Uterus (tissue), 4 donors: ENCODE results near the gene C6orf132. TPM values are rescaled to one million over a fixed set of nuclear protein-coding genes. Genes with fewer than 3 reads are reported as not detected.
"Not testable (repeated sequence)": the region's sequence is repeated elsewhere in the genome, so short reads cannot be mapped to it uniquely, and the experiment has no call there.

ENCODE experiments used
- DNase-seq, 2 donors: peaks; one replicate each; pipeline ENCODE4 v3.0.0-alpha.2; 2019 to 2020
- H3K27ac ChIP-seq, 2 donors: fragments of 200-600 bp; sonication (generic); 1 replicate in 1 of 2; 2 replicates in 1 of 2; pipeline ENCODE4 v1.5.1; 2016 to 2018
- H3K27me3 ChIP-seq, 2 donors: fragments of 200-600 bp; sonication (generic); one replicate each; pipeline ENCODE4 v1.5.1; 2018 to 2019; ENCODE audit warnings: control low read depth in 1 of 2
- H3K36me3 ChIP-seq, 2 donors: fragments of 200-600 bp; sonication (generic); one replicate each; pipeline ENCODE4 v1.5.1; 2019; ENCODE audit warnings: control low read depth in 1 of 2
- H3K4me1 ChIP-seq, 2 donors: fragments of 200-600 bp; sonication (generic); one replicate each; pipeline ENCODE4 v1.5.1; 2018 to 2019; ENCODE audit warnings: control low read depth in 1 of 2
- H3K4me3 ChIP-seq, 2 donors: fragments of 200-600 bp; sonication (generic); 1 replicate in 1 of 2; 2 replicates in 1 of 2; pipeline ENCODE4 v1.5.1; 2018 to 2019; ENCODE audit warnings: mild to moderate bottlenecking in 1 of 2
- H3K9me3 ChIP-seq, 2 donors: fragments of 200-600 bp; sonication (generic); one replicate each; pipeline ENCODE4 v1.5.1; 2019; ENCODE audit warnings: control low read depth in 1 of 2
- CTCF ChIP-seq, 4 experiments: fragments of 200-600 bp in 2 of 4; fragments of 450-650 bp in 2 of 4; sonication (generic) in 2 of 4; IDR thresholded peaks; one replicate each; pipeline ENCODE4 v1.5.1; 2016 to 2019; ENCODE audit warnings: antibody characterized with exemption in 4 of 4, mild to moderate bottlenecking in 2 of 4, moderate library complexity in 1 of 4
- POLR2A ChIP-seq, 2 donors: fragments of 450-650 bp; IDR thresholded peaks; one replicate each; pipeline ENCODE4 v1.6.1; 2016; ENCODE audit warnings: antibody characterized with exemption in 2 of 2, mild to moderate bottlenecking in 1 of 2, moderate library complexity in 1 of 2
- intact Hi-C: fragments of 100-400 bp; cut with DNase I; formaldehyde crosslinking; loops from one replicate; pipeline ENCODE4 v1.15.1; 2023; ENCODE audit warnings: low total_unique reads
- total RNA-seq, 4 donors: library from RNA; depleted of rRNA in 3 of 4; stranded (reverse); fragments of >200 nt in 3 of 4; gene quantifications; one replicate each; pipeline versions ENCODE4 v1.1.0 to v1.2.4, GENCODE V29; 2014 to 2023
- donor health status: DM: yes; HTN: yes; CAD: no.

The C6orf132 gene
- total RNA-seq, 4 donors from 2014 or later: 0.91 to 2.4 (median 1.0) TPM; not detected in 1

- H3K36me3 ChIP-seq: no peaks in the 10 kb centered on the region
- H3K4me3 ChIP-seq: no peak overlapping the region
- H3K9me3 ChIP-seq: no peaks in the 10 kb centered on the region
- intact Hi-C loops: no loop called here
- no peaks in the 10 kb centered on the region for H3K4me1 ChIP-seq
- TF ChIP-seq POLR2A (IDR thresholded peaks at IDR 0.05): no peak
- no peak for TF ChIP-seq CTCF (IDR thresholded peaks at IDR 0.05)
- H3K27me3 ChIP-seq: no peaks in the 10 kb centered on the region
- no peak for DNase-seq
- no peak overlapping the region for H3K27ac ChIP-seq
These were observed 11.5 kb upstream of the C6orf132 start for GRCh38 chr6:42153921-42154320.

DNA sequence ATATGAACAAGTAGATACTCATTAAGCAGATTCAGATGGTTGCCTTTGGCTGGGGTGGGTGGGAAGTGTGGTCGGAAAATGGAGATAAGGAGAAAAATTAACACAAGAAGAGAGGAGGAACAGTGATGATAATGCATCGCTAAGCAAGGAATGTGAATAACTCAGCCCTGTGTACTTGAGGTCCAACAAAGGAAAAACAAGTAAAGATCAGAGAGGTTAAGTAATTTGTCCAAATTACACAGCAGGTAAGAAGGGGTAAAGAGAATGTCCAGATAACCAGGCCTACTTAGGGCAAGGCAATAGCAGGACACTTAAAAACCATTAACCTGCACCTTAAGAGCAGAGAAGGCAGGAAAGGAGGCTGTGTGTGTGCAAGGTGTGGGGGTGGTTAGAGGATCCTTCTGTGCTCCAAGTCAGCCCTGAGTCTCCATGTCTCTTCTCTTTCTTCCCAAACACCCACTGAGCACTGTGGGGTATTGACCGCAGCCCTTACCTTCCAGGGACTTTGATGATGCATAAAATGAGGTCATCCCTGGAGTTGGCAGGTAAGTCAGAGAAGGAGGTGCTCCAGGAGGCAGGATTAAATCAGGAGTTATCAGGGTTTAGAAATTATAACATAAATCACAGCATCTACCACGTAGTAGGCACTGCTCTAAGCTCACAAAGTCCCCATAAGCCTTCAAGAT is 10.3 kb upstream of the C6orf132 start:
- H3K4me1 ChIP-seq, H3K36me3 ChIP-seq, H3K4me3 ChIP-seq, H3K9me3 ChIP-seq, H3K27me3 ChIP-seq, intact Hi-C loops, H3K27ac ChIP-seq, DNase-seq: not testable (repeated sequence)

DNA sequence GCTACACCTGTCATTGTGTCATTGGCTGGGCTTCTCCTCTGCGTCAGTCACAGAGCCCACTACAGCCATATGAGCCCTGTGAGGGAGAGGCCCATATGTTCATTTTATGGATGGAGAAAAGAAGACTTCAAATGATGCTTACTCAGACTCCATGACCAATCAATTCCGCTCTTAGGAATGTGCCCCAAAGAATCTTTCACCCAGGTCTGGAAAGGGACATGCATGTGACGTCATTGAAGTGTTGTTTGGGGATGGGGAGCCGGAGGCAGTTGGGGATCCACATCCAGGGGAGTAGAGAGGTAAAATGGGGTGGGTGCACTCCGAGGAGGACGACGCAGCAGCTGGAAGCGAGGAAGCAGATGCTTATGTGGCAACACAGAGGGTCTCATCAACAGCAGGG is 9.6 kb upstream of the C6orf132 start:
- no peaks in the 10 kb centered on the region for H3K9me3 ChIP-seq

DNA sequence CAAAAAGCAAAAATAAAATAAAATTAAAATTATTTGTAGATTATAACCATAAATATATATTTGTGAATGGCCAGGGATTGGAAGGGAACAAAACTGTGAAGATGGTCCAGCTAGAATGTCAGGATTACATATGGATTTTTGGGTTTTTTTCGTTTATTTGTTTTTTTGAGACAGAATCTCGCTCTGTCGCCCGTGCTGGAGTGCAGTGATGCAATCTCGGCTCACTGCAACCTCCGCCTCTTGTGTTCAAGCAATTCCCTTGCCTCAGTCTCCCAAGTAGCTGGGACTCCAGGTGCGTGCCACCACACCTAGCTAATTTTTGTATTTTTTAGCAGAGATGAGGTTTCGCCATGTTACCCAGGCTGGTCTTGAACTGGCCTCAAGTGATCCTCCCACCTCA is 7.8 kb upstream of the C6orf132 start:
- no peaks in the 10 kb centered on the region for H3K27me3 ChIP-seq
- H3K4me1 ChIP-seq: no peaks in the 10 kb centered on the region
- TF ChIP-seq CTCF (IDR thresholded peaks at IDR 0.05) (no peak), POLR2A (IDR thresholded peaks at IDR 0.05) (no peak)
- intact Hi-C loops: no loop called here
- no peak overlapping the region for H3K27ac ChIP-seq
- H3K36me3 ChIP-seq: no peaks in the 10 kb centered on the region
- H3K9me3 ChIP-seq: no peaks in the 10 kb centered on the region
- no peak overlapping the region for H3K4me3 ChIP-seq
- DNase-seq: no peak

More for the DNA sequence above, 9.6 kb upstream of the C6orf132 start:
- intact Hi-C loops: no loop called here
- Histone ChIP-seq H3K4me1 (no peaks in the 10 kb centered on the region), H3K36me3 (no peaks in the 10 kb centered on the region), H3K27ac (no peak overlapping the region), H3K27me3 (no peaks in the 10 kb centered on the region), H3K4me3 (no peak overlapping the region)
- DNase-seq: no peak
- TF ChIP-seq CTCF (IDR thresholded peaks at IDR 0.05) (no peak), POLR2A (IDR thresholded peaks at IDR 0.05) (no peak)

GRCh38 chr6:42148058-42148457 is 5.6 kb upstream of the C6orf132 start:
- Histone ChIP-seq H3K4me3 (no peak overlapping the region), H3K36me3 (no peaks in the 10 kb centered on the region), H3K27me3 (no peaks in the 10 kb centered on the region), H3K4me1 (no peaks in the 10 kb centered on the region), H3K9me3 (no peaks in the 10 kb centered on the region), H3K27ac (no peak overlapping the region)
- no peak for DNase-seq
- TF ChIP-seq POLR2A (IDR thresholded peaks at IDR 0.05): no peak
- no peak for TF ChIP-seq CTCF (IDR thresholded peaks at IDR 0.05)
- intact Hi-C loops: no loop called here
